ENCODE measurements around the gene FAM135A.
A peak's percentile ranks its signal among the peaks of the same experiment; 100 is the strongest.

Gene FAM135A

DNA sequence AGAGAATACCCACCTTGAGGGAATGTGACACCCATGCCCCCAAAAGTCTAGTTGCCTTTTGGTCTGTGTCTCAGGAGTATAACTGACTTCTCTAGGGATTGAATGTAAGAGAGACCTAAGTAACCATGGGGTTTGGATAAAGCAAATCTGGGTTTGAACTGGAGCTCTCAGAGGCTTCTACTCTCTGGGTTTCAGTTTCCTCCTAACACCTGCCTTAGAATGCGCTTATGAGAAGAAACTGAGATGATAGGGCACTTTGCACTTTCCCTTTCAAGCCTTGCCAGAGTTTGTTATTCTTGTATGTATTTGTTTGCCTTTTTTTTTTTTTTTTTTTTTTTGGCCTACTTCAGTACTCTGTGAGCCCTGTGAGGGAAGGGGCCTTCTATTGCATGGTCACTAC lies 172.8 kb downstream of the FAM135A start (continued):
- TF ChIP-seq, protein P1, sequence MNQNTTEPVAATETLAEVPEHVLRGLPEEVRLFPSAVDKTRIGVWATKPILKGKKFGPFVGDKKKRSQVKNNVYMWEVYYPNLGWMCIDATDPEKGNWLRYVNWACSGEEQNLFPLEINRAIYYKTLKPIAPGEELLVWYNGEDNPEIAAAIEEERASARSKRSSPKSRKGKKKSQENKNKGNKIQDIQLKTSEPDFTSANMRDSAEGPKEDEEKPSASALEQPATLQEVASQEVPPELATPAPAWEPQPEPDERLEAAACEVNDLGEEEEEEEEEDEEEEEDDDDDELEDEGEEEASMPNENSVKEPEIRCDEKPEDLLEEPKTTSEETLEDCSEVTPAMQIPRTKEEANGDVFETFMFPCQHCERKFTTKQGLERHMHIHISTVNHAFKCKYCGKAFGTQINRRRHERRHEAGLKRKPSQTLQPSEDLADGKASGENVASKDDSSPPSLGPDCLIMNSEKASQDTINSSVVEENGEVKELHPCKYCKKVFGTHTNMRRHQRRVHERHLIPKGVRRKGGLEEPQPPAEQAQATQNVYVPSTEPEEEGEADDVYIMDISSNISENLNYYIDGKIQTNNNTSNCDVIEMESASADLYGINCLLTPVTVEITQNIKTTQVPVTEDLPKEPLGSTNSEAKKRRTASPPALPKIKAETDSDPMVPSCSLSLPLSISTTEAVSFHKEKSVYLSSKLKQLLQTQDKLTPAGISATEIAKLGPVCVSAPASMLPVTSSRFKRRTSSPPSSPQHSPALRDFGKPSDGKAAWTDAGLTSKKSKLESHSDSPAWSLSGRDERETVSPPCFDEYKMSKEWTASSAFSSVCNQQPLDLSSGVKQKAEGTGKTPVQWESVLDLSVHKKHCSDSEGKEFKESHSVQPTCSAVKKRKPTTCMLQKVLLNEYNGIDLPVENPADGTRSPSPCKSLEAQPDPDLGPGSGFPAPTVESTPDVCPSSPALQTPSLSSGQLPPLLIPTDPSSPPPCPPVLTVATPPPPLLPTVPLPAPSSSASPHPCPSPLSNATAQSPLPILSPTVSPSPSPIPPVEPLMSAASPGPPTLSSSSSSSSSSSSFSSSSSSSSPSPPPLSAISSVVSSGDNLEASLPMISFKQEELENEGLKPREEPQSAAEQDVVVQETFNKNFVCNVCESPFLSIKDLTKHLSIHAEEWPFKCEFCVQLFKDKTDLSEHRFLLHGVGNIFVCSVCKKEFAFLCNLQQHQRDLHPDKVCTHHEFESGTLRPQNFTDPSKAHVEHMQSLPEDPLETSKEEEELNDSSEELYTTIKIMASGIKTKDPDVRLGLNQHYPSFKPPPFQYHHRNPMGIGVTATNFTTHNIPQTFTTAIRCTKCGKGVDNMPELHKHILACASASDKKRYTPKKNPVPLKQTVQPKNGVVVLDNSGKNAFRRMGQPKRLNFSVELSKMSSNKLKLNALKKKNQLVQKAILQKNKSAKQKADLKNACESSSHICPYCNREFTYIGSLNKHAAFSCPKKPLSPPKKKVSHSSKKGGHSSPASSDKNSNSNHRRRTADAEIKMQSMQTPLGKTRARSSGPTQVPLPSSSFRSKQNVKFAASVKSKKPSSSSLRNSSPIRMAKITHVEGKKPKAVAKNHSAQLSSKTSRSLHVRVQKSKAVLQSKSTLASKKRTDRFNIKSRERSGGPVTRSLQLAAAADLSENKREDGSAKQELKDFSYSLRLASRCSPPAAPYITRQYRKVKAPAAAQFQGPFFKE (tag by site-specific recombination; IDR thresholded peaks at IDR 0.05; ENCODE audit: borderline replicate concordance) = no peak
- no peak for TF ChIP-seq KLF1 (tag by site-specific recombination; IDR thresholded peaks at IDR 0.05)
- no peak for TF ChIP-seq ZNF121 (tag by site-specific recombination; IDR thresholded peaks at IDR 0.05)
- TF ChIP-seq ZFP3 (tag by site-specific recombination; IDR thresholded peaks at IDR 0.05; ENCODE audit: low read depth) = no peak
- no peak for TF ChIP-seq ZFHX2 (tag by site-specific recombination; conservative IDR thresholded peaks at IDR 0.05)

DNA sequence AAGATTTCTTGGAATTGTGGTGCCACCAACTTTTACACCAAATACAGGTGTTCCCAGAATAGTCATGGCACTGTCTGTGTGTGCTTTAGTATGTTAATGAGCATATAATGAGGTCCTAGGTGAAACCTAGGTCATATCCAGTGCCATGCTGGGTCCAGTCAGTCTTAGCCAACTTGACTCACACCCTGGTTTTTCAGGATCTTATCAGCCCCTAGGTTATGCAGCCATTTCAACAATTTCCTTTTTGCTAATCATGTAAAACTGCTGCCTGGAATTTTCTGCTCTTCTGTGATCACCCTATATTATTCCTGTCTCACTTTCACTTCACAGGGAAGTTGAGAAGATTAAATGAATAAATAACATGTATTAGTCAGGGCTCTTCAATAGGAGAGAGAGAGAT lies 177.1 kb downstream of the FAM135A start:
- peaks cover 0 to 15% of the 10 kb centered on the region in 2 experiments; a peak in 2 of 3 replicates for H3K36me3 ChIP-seq (ENCODE audit: control insufficient read depth in 2 of 2, insufficient read depth in 1 of 2, low read length in 2 of 2)
- ChIA-PET POLR2A (no interaction called here), CTCF (interaction anchor here (1.1 kb wide), 1 partner anchor 9 kb away, joined by 4 read pairs; no protein-coding TSS in a partner anchor)
- H3K9me3 ChIP-seq (ENCODE audit: control insufficient read depth, insufficient read depth, low read depth, low read length) = no peaks in the 10 kb centered on the region
- TF ChIP-seq TCF7L2 (IDR thresholded peaks at IDR 0.05; ENCODE audit: borderline replicate concordance, low read depth, low read length) = no peak
- TF ChIP-seq ZNF175 (tag by site-specific recombination; IDR thresholded peaks at IDR 0.05) = no peak
- TF ChIP-seq, protein P2, sequence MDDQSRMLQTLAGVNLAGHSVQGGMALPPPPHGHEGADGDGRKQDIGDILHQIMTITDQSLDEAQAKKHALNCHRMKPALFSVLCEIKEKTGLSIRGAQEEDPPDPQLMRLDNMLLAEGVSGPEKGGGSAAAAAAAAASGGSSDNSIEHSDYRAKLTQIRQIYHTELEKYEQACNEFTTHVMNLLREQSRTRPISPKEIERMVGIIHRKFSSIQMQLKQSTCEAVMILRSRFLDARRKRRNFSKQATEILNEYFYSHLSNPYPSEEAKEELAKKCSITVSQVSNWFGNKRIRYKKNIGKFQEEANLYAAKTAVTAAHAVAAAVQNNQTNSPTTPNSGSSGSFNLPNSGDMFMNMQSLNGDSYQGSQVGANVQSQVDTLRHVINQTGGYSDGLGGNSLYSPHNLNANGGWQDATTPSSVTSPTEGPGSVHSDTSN (CRISPR knock-in tag; IDR thresholded peaks at IDR 0.05) = no peak
- no peak for TF ChIP-seq ZNF670 (tag by site-specific recombination; IDR thresholded peaks at IDR 0.05; ENCODE audit: low read depth)
- no peaks in the 10 kb centered on the region for H3K4me1 ChIP-seq (ENCODE audit: control insufficient read depth, insufficient read depth, low read length)
- no peak overlapping the region for H3K27ac ChIP-seq (ENCODE audit: extremely low read depth, low read depth, low read length)
- no peak overlapping the region for H3K4me3 ChIP-seq (ENCODE audit: low read depth, low read length)

DNA sequence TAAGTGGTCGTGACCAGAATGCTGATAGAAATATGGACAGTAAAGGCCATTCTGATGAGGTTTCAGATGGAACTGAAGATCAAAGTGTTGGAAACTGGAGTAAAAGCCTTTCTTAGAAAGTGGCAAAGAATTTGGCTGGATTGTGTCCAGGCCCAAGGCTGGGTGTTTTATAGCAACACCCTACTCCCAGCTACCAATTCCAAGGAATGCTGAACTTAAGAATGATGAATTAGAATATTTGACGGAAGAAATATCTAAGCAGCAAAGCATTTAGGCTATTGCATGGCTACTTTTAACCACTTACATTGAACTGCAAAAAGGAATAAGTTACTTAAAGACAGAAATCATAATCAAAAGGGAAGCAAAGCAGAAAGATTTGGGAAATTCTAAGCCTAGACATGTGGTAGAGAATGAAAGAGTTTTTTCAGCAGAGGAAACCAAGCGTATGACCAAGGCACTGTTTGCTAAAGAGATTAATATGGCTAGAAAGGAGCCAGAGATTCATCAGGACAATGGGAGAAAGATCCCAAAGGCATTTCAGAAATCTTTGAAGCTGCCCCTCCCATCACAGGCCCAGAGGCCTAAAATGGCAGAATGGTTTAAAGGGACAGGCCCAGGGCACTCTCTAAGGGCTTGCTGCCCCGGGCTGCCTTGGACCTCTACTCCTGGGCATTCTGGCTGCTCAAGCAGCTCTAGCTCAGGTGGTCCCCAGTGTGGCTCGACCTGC lies 179.2 kb downstream of the FAM135A start:
- Histone ChIP-seq H3K27ac (ENCODE audit: extremely low read depth, low read depth, low read length) (no peak overlapping the region), H3K36me3 (ENCODE audit: control insufficient read depth in 2 of 2, insufficient read depth in 1 of 2, low read length in 2 of 2) (peaks cover 0 to 8% of the 10 kb centered on the region in 2 experiments; a peak in 2 of 3 replicates), H3K4me1 (ENCODE audit: control insufficient read depth, insufficient read depth, low read length) (no peaks in the 10 kb centered on the region), H3K9me3 (ENCODE audit: control insufficient read depth, insufficient read depth, low read depth, low read length) (no peaks in the 10 kb centered on the region), H3K4me3 (ENCODE audit: low read depth, low read length) (no peak overlapping the region)
- POLR2A ChIA-PET = no interaction called here
- CTCF ChIA-PET = interaction anchor here (0.6 to 1.0 kb wide), 4 partner anchors 8 to 368 kb away, joined by 3 read pairs; no protein-coding TSS in a partner anchor
- TF ChIP-seq, protein P3, sequence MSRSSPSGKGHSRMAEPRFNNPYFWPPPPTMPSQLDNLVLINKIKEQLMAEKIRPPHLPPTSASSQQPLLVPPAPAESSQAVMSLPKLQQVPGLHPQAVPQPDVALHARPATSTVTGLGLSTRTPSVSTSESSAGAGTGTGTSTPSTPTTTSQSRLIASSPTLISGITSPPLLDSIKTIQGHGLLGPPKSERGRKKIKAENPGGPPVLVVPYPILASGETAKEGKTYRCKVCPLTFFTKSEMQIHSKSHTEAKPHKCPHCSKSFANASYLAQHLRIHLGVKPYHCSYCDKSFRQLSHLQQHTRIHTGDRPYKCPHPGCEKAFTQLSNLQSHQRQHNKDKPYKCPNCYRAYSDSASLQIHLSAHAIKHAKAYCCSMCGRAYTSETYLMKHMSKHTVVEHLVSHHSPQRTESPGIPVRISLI (tag by site-specific recombination; IDR thresholded peaks at IDR 0.05) = no peak
- peak; percentile 76 for TF ChIP-seq ZNF585B (tag by site-specific recombination; IDR thresholded peaks at IDR 0.05)

Measured in HEK293 (cell line).